Neural progenitor cell (in vitro differentiated cells): ENCODE measurements around the gene MACROD2.

Experiments used
- EZH2phosphoT487 ChIP-seq: fragments of 200-600 bp; sonication (generic); IDR thresholded peaks from 2 replicates; pipeline ENCODE4 v1.6.1; 2017; ENCODE audit warnings: antibody characterized with exemption
- TF ChIP-seq, protein P1 (sequence below): fragments of 200-600 bp; sonication (generic); IDR thresholded peaks from 2 replicates; pipeline ENCODE4 v1.5.1; 2017; ENCODE audit warnings: antibody characterized with exemption, mild to moderate bottlenecking

DNA sequence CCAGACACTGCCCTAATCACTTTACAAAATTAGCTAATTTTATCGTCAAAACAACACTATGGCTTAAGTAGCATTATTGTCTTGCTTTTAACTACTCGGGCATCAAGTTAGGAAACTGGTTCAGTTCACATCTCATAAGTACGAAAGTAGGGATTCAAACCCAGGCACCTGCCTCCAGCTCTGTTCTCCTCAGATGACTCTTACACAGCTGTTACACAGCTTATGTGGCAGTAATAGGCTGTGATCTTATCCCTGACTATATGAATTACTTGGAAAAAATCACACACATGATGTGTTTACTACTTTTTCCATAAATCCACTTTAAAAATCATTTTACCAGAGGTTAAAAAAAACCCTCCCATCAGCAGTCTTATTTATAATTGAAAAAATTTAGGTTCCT, 731.3 kb downstream of the MACROD2 start:
- TF ChIP-seq, protein P1, sequence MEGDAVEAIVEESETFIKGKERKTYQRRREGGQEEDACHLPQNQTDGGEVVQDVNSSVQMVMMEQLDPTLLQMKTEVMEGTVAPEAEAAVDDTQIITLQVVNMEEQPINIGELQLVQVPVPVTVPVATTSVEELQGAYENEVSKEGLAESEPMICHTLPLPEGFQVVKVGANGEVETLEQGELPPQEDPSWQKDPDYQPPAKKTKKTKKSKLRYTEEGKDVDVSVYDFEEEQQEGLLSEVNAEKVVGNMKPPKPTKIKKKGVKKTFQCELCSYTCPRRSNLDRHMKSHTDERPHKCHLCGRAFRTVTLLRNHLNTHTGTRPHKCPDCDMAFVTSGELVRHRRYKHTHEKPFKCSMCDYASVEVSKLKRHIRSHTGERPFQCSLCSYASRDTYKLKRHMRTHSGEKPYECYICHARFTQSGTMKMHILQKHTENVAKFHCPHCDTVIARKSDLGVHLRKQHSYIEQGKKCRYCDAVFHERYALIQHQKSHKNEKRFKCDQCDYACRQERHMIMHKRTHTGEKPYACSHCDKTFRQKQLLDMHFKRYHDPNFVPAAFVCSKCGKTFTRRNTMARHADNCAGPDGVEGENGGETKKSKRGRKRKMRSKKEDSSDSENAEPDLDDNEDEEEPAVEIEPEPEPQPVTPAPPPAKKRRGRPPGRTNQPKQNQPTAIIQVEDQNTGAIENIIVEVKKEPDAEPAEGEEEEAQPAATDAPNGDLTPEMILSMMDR = no peak
- TF ChIP-seq EZH2phosphoT487 = no peak
